ENCODE results near the gene IP6K1.

DNA sequence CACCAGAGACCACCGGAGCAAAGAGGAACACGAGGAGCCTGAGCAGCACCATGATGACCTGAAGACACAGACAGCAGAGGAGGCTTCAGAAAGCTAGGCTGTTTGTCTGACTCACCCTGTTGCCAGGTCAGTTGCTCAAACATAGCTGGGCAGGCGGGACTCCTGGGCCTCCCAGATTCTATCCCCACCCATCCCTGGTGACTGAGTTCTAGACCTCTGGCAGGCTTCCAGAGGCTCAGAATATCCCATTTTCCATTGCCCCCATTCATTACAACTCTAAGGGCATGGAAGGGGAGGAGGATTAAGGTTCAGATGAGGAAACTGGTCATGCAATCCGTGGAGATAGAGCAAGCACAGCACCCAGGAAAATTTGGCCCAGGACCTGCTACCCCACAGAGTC is 13.4 kb upstream of the IP6K1 start, which contains the start of gene CDHR4:
- TF ChIP-seq, protein P1, sequence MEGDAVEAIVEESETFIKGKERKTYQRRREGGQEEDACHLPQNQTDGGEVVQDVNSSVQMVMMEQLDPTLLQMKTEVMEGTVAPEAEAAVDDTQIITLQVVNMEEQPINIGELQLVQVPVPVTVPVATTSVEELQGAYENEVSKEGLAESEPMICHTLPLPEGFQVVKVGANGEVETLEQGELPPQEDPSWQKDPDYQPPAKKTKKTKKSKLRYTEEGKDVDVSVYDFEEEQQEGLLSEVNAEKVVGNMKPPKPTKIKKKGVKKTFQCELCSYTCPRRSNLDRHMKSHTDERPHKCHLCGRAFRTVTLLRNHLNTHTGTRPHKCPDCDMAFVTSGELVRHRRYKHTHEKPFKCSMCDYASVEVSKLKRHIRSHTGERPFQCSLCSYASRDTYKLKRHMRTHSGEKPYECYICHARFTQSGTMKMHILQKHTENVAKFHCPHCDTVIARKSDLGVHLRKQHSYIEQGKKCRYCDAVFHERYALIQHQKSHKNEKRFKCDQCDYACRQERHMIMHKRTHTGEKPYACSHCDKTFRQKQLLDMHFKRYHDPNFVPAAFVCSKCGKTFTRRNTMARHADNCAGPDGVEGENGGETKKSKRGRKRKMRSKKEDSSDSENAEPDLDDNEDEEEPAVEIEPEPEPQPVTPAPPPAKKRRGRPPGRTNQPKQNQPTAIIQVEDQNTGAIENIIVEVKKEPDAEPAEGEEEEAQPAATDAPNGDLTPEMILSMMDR (IDR thresholded peaks at IDR 0.05 in 8 of 11, conservative IDR thresholded peaks at IDR 0.05 in 3 of 11) = no peak
- no peak for TF ChIP-seq POLR2AphosphoS5 (IDR thresholded peaks at IDR 0.05)
